Ramos (cell line): Measurements from ENCODE around the gene PHETA1.
"Not testable (repeated sequence)": the region's sequence is repeated elsewhere in the genome, so short reads cannot be mapped to it uniquely, and the experiment has no call there.

Experiments
- in situ Hi-C: fragments of 300-500 bp; cut with MboI; formaldehyde crosslinking; loops from one replicate; pipeline ENCODE4 v1.14.3; 2022; ENCODE audit warnings: low sequenced_read_pairs; ENCODE audit not compliant: unreplicated experiment

The PHETA1 gene

GRCh38 chr12:111353603-111354295 is 15.1 kb downstream of the PHETA1 start:
- in situ Hi-C loops, result no loop called here

- in situ Hi-C loops, result no loop called here
Measured at GRCh38 chr12:111353026-111353425, 15.9 kb downstream of the PHETA1 start.

GRCh38 chr12:111352296-111352993 is 16.4 kb downstream of the PHETA1 start:
- in situ Hi-C loops, result no loop called here

- in situ Hi-C loops, result no loop called here
Measured at GRCh38 chr12:111351026-111351425, 17.9 kb downstream of the PHETA1 start.

GRCh38 chr12:111349748-111350520 is 19.0 kb downstream of the PHETA1 start:
- in situ Hi-C loops, result no loop called here

GRCh38 chr12:111349101-111349747 is 19.7 kb downstream of the PHETA1 start:
- in situ Hi-C loops, result no loop called here

- in situ Hi-C loops, result no loop called here
Measured at GRCh38 chr12:111347891-111348644, 20.8 kb downstream of the PHETA1 start.

GRCh38 chr12:111344254-111344875 is 24.5 kb downstream of the PHETA1 start:
- in situ Hi-C loops, result no loop called here

- in situ Hi-C loops, result no loop called here
Measured at GRCh38 chr12:111343181-111343580, 25.7 kb downstream of the PHETA1 start.

- in situ Hi-C loops, result no loop called here
Measured at GRCh38 chr12:111342376-111342775, 26.5 kb downstream of the PHETA1 start.

GRCh38 chr12:111341426-111342065 is 27.3 kb downstream of the PHETA1 start:
- in situ Hi-C loops, result no loop called here

- in situ Hi-C loops, result not testable (repeated sequence)
Measured at GRCh38 chr12:111340680-111341079, 28.2 kb downstream of the PHETA1 start.

GRCh38 chr12:111340231-111340630 is 28.7 kb downstream of the PHETA1 start:
- in situ Hi-C loops, result no loop called here

GRCh38 chr12:111339321-111339938 is 29.5 kb downstream of the PHETA1 start:
- in situ Hi-C loops, result no loop called here

GRCh38 chr12:111338096-111338495 is 30.8 kb downstream of the PHETA1 start:
- in situ Hi-C loops, result no loop called here

GRCh38 chr12:111337371-111337770 is 31.5 kb downstream of the PHETA1 start:
- in situ Hi-C loops, result no loop called here

GRCh38 chr12:111336411-111336810 is 32.5 kb downstream of the PHETA1 start:
- in situ Hi-C loops, result not testable (repeated sequence)

GRCh38 chr12:111335811-111336210 is 33.1 kb downstream of the PHETA1 start:
- in situ Hi-C loops, result no loop called here

GRCh38 chr12:111335301-111335700 is 33.6 kb downstream of the PHETA1 start:
- in situ Hi-C loops, result not testable (repeated sequence)
